GM10266 (cell line): Measurements from ENCODE around the gene TMEM259.
A peak's percentile ranks its signal among the peaks of the same experiment; 100 is the strongest.

ENCODE experiments used
- DNase-seq: peaks from one replicate; pipeline ENCODE4 v3.0.0; 2012; ENCODE audit errors: extremely low spot score
- TF ChIP-seq, protein P1 (sequence below): IDR thresholded peaks from 2 replicates; pipeline ENCODE4 v1.5.1; 2012; ENCODE audit warnings: mild to moderate bottlenecking, low read depth; ENCODE audit not compliant: control insufficient read depth, insufficient read depth; ENCODE audit errors: missing control alignments

Gene TMEM259

GRCh38 chr19:1020868-1021425, at the start of gene TMEM259:
Gene TMEM259, minus strand, starts transcription at chr19:1021123. Its CDS starts 127 bp downstream, at chr19:1020996.
- DNase-seq = peak; percentile 100
- TF ChIP-seq, protein P1, sequence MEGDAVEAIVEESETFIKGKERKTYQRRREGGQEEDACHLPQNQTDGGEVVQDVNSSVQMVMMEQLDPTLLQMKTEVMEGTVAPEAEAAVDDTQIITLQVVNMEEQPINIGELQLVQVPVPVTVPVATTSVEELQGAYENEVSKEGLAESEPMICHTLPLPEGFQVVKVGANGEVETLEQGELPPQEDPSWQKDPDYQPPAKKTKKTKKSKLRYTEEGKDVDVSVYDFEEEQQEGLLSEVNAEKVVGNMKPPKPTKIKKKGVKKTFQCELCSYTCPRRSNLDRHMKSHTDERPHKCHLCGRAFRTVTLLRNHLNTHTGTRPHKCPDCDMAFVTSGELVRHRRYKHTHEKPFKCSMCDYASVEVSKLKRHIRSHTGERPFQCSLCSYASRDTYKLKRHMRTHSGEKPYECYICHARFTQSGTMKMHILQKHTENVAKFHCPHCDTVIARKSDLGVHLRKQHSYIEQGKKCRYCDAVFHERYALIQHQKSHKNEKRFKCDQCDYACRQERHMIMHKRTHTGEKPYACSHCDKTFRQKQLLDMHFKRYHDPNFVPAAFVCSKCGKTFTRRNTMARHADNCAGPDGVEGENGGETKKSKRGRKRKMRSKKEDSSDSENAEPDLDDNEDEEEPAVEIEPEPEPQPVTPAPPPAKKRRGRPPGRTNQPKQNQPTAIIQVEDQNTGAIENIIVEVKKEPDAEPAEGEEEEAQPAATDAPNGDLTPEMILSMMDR = no peak

DNA sequence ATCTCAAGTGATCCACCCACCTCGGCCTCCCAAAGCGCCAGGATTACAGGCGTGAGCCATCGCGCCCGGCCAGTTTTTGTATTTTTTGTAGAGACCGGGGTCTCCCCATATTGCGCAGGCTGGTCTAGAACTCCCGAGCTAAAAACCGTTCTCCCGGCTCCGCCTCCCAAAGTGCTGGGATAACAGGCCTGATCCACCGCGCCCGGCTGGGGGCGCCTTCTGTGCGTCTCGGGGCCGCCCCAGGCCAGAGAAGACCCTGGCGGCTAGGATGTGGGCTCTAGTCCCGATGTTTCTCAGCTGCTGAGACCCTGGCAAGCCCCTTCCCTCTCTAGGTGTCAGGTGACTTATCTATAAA, 49.6 kb upstream of the TMEM259 start:
- TF ChIP-seq, protein P1 = no peak
- DNase-seq = no peak

DNA sequence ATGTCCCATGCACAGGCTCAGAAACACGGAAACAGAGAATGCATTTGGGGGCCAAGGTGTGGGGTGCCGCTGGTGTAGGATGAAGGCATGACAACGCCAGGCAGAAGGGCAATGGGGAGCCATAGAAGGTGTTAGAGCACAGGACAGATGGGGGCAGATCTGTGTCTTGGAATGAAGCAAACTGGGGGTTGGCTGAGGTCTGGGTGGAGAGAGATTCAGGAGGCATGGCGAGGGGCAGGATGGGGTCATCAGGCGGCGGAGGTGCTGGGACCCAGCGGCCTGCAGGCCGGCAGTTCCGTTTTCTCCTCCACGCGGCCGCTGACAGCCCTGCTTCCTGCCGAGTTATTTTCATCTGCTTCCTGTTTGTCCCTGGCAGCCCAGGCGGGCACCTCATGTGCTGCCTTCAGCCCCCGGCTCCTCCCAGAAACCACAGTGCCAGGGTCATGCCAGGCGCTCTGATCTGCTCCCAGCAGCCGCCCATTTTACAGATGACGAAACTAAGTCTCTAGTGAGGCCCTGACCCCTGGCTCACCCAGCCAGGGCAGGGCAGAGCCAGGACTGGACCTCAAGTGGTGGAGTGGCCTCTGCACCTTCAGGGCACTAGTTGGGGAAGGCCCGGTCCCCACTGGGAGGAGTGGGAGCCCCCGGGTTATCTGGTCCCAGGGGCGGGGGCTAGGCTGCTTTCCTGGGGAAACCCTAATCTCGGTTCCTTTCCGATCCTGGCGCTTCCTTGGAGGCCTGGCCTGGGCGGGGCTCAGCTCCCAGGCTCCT, 48.3 kb upstream of the TMEM259 start:
- DNase-seq = peak; percentile 73
- TF ChIP-seq, protein P1 = no peak

- TF ChIP-seq, protein P1 = no peak
- DNase-seq = peak; percentile 71
Measured at GRCh38 chr19:1068009-1069001, 47.4 kb upstream of the TMEM259 start.

DNA sequence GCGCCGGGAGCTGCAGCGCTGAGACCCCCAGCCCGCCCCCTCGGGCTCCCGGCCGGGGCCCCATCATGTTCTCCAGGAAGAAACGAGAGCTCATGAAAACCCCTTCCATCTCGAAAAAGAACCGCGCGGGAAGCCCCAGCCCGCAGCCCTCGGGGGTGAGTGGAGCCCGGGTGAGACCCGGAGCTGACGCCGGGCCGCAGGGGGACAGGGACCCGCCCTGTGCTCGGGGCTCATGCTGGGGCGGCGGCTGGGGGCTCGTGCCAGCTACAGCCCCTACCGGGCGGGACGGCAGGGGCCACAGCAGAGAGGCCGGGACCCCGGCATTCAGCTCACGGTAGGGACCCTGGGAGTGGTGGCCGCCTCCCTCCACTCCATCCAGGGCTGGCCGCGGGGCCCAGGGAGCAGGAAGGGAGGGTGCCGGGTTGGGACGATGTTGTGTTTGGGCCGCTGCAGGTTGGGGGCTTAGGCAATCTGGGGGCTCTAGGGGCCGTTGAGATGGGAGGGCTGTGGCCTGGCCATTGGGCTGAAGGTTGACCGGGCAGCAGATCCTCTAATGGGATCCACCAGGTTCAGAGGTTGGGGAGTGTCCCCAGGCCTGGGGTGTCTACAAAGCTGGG, 46.5 kb upstream of the TMEM259 start:
- DNase-seq = peak; percentile 82
- TF ChIP-seq, protein P1 = no peak

DNA sequence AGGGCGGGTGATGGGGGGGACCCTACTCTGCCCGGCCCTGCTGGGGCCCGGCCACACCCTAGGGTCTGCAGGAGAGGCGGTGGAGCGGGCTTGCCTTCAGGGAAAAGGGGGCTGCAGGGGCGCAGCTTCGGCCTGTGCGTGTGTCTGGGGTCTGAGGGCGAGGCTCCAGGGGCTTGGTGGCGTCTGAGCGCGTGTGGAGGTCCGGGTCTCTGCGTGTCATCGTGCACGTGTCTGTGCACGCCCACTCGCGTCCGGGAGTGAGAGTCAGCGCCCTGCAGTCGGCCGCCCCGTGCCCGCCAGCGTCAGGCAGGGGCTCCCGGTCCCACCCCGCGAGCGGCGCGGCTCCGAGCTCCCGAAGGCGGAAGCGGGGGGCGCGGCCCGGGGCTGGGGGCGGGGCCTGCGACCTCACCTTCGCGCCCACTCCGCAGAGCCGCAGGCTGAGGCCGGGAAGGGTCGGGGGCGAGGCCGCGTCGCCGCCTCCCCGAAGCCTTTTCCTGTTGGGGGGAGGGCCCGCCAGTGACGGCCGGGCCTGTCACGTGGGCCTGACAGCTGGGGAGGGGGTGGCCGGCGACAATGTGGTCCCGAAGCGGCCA, 45.9 kb upstream of the TMEM259 start, which contains the start of gene ARHGAP45:
ARHGAP45 (plus strand) TSS at position 420 of the 593 bp plus-strand sequence. CDS start 239 bp downstream, outside the sequence.
- TF ChIP-seq, protein P1 = no peak
- DNase-seq = peak; percentile 93
